ENCODE data around the gene ZNF556. TPM values are rescaled to one million over a fixed set of nuclear protein-coding genes. Genes with fewer than 3 reads are reported as not detected.

Gene ZNF556
- total and polyA plus RNA-seq, 8 donors = 0.19 to 0.58 (median 0.23) TPM; not detected in 5

GRCh38 chr19:2848616-2849015 lies 18.5 kb upstream of the ZNF556 start:
- TF ChIP-seq POLR2AphosphoS5 (IDR thresholded peaks at IDR 0.05) = peak in 2 of 3 donors; percentile 33 to 55
- no peak for TF ChIP-seq CTCF (IDR thresholded peaks at IDR 0.05)
- H3K27me3 ChIP-seq = no peaks in the 10 kb centered on the region
- peak overlapping the region in 1 of 5 donors; percentile 20 for H3K27ac ChIP-seq
- DNase-seq = no peak
- peaks cover 34 to 73% (median 48%) of the 10 kb centered on the region in 4 donors for H3K36me3 ChIP-seq
- intact Hi-C loops (cut with DNase I; ENCODE audit: low total_unique reads) = no loop called here
- H3K9me3 ChIP-seq = peaks cover 28 to 72% (median 57%) of the 10 kb centered on the region in 4 donors
- 60 to 82% (median 78%) methylated on average over 4 of the region's 4 CpGs for WGBS, 5 donors
- H3K4me1 ChIP-seq = peaks cover 0 to 8% (median 2%) of the 10 kb centered on the region in 4 donors
- H3K4me3 ChIP-seq = no peak overlapping the region

- H3K36me3 ChIP-seq = peaks cover 34 to 82% (median 60%) of the 10 kb centered on the region in 4 donors
- 80 to 94% (median 89%) methylated on average over 3 of the region's 3 CpGs for WGBS, 5 donors
- intact Hi-C loops (cut with DNase I; ENCODE audit: low total_unique reads) = no loop called here
- H3K27me3 ChIP-seq = no peaks in the 10 kb centered on the region
- DNase-seq = no peak
- H3K27ac ChIP-seq = no peak overlapping the region
- peaks cover 0 to 8% (median 0%) of the 10 kb centered on the region in 4 donors for H3K4me1 ChIP-seq
- TF ChIP-seq EP300 (IDR thresholded peaks at IDR 0.05) (no peak), POLR2A (IDR thresholded peaks at IDR 0.05) (no peak), CTCF (IDR thresholded peaks at IDR 0.05) (no peak), POLR2AphosphoS5 (IDR thresholded peaks at IDR 0.05) (no peak)
- peaks cover 45 to 90% (median 72%) of the 10 kb centered on the region in 4 donors for H3K9me3 ChIP-seq
- no peak overlapping the region for H3K4me3 ChIP-seq
Observed at GRCh38 chr19:2850256-2850925, 16.7 kb upstream of the ZNF556 start.

GRCh38 chr19:2852598-2852997 lies 14.5 kb upstream of the ZNF556 start:
- WGBS, 5 donors = 96 to 99% (median 98%) methylated on average over 10 of the region's 10 CpGs
- no peak for DNase-seq
- H3K27ac ChIP-seq = no peak overlapping the region
- TF ChIP-seq POLR2A (IDR thresholded peaks at IDR 0.05) (no peak), POLR2AphosphoS5 (IDR thresholded peaks at IDR 0.05) (no peak), EP300 (IDR thresholded peaks at IDR 0.05) (no peak), CTCF (IDR thresholded peaks at IDR 0.05) (no peak)
- peaks cover 34 to 83% (median 52%) of the 10 kb centered on the region in 4 donors for H3K36me3 ChIP-seq
- no peak overlapping the region for H3K4me3 ChIP-seq
- peaks cover 53 to 100% (median 87%) of the 10 kb centered on the region in 4 donors for H3K9me3 ChIP-seq
- H3K27me3 ChIP-seq = no peaks in the 10 kb centered on the region
- intact Hi-C loops (cut with DNase I; ENCODE audit: low total_unique reads) = no loop called here
- peaks cover 0 to 8% (median 0%) of the 10 kb centered on the region in 4 donors for H3K4me1 ChIP-seq

GRCh38 chr19:2853015-2853606 lies 14.0 kb upstream of the ZNF556 start:
- peaks cover 34 to 84% (median 55%) of the 10 kb centered on the region in 4 donors for H3K36me3 ChIP-seq
- H3K4me1 ChIP-seq = peaks cover 0 to 8% (median 0%) of the 10 kb centered on the region in 4 donors
- H3K27me3 ChIP-seq = no peaks in the 10 kb centered on the region
- no peak for DNase-seq
- intact Hi-C loops (cut with DNase I; ENCODE audit: low total_unique reads) = no loop called here
- H3K4me3 ChIP-seq = no peak overlapping the region
- 94 to 98% (median 96%) methylated on average over 11 of the region's 11 CpGs for WGBS, 5 donors
- no peak for TF ChIP-seq EP300 (IDR thresholded peaks at IDR 0.05)
- no peak for TF ChIP-seq CTCF (IDR thresholded peaks at IDR 0.05)
- TF ChIP-seq POLR2AphosphoS5 (IDR thresholded peaks at IDR 0.05) = no peak
- TF ChIP-seq POLR2A (IDR thresholded peaks at IDR 0.05) = no peak
- H3K9me3 ChIP-seq = peaks cover 55 to 100% (median 89%) of the 10 kb centered on the region in 4 donors
- no peak overlapping the region for H3K27ac ChIP-seq

All from stomach (tissue), 9 donors.